GM21619 (cell line): ENCODE data around the gene HRH2.
"Not testable (repeated sequence)": the region's sequence is repeated elsewhere in the genome, so short reads cannot be mapped to it uniquely, and the experiment has no call there.

Experiments used
- ATAC-seq: cut with Tn5 transposase; IDR thresholded peaks from one replicate; pipeline ENCODE4 v1.9.1; 2021; ENCODE audit not compliant: unreplicated experiment

HRH2 gene

GRCh38 chr5:175735701-175736100 lies 77.8 kb downstream of the HRH2 start:
- no peak for ATAC-seq

GRCh38 chr5:175736652-175737051 lies 78.8 kb downstream of the HRH2 start:
- ATAC-seq = no peak

GRCh38 chr5:175737481-175737880 lies 79.6 kb downstream of the HRH2 start:
- no peak for ATAC-seq

- ATAC-seq = no peak
These were observed 80.3 kb downstream of the HRH2 start for GRCh38 chr5:175738126-175738525.

- ATAC-seq = no peak
These were observed 80.8 kb downstream of the HRH2 start for GRCh38 chr5:175738602-175739133.

GRCh38 chr5:175740014-175740413 lies 82.1 kb downstream of the HRH2 start:
- no peak for ATAC-seq

GRCh38 chr5:175741556-175741955 lies 83.7 kb downstream of the HRH2 start:
- ATAC-seq = no peak

- ATAC-seq = no peak
These were observed 84.6 kb downstream of the HRH2 start for GRCh38 chr5:175742290-175742994.

- no peak for ATAC-seq
These were observed 85.9 kb downstream of the HRH2 start for GRCh38 chr5:175743676-175744210.

GRCh38 chr5:175745210-175745609 lies 87.3 kb downstream of the HRH2 start:
- ATAC-seq = no peak

GRCh38 chr5:175746851-175747250 lies 89.0 kb downstream of the HRH2 start:
- no peak for ATAC-seq

GRCh38 chr5:175747539-175748060 lies 89.7 kb downstream of the HRH2 start:
- ATAC-seq = no peak

- ATAC-seq = no peak
These were observed 90.8 kb downstream of the HRH2 start for GRCh38 chr5:175748650-175749049.

GRCh38 chr5:175749591-175749990 lies 91.7 kb downstream of the HRH2 start:
- no peak for ATAC-seq

- ATAC-seq = no peak
These were observed 92.7 kb downstream of the HRH2 start for GRCh38 chr5:175750511-175750931.

- ATAC-seq = no peak
These were observed 93.5 kb downstream of the HRH2 start for GRCh38 chr5:175751369-175751768.

- ATAC-seq = no peak
These were observed 95.1 kb downstream of the HRH2 start for GRCh38 chr5:175752826-175753535.

- ATAC-seq = no peak
These were observed 95.9 kb downstream of the HRH2 start for GRCh38 chr5:175753536-175754402.

- ATAC-seq = not testable (repeated sequence)
These were observed 102.1 kb downstream of the HRH2 start for GRCh38 chr5:175759991-175760390.
